Stimulated activated naive B cell treated with anti-CD40 and anti-IgM and Interleukin-4, amounts not matched to agents 10 μg/mL and 1 μg/mL and 100 μg/mL, for 72 hours (primary cell): ENCODE results near the gene RNU1-3.
"Not testable (repeated sequence)": the region's sequence is repeated elsewhere in the genome, so short reads cannot be mapped to it uniquely, and the experiment has no call there.

Source experiments
- ATAC-seq, 2 donors: fragments of 150-1000 bp; cut with Tn5 transposase; replicated peaks; 2 replicates each; pipeline ENCODE4 v1.10.0; 2021; ENCODE audit warnings: moderate library complexity in 1 of 2
- DNase-seq: peaks from one replicate; pipeline ENCODE4 v3.0.0; 2021
- H3K27ac Mint-ChIP-seq: one replicate; pipeline ENCODE4 v1.8.0; 2022; ENCODE audit warnings: mild to moderate bottlenecking, mixed read lengths
- H3K27me3 Mint-ChIP-seq, 2 donors: one replicate each; pipeline ENCODE4 v1.8.0; 2022; ENCODE audit warnings: mixed read lengths in 2 of 2
- H3K36me3 Mint-ChIP-seq, 2 donors: one replicate each; pipeline ENCODE4 v1.8.0; 2022; ENCODE audit warnings: mixed read lengths in 2 of 2, mild to moderate bottlenecking in 1 of 2
- H3K4me1 Mint-ChIP-seq, 2 donors: one replicate each; pipeline ENCODE4 v1.8.0; 2022; ENCODE audit warnings: mixed read lengths in 2 of 2, mild to moderate bottlenecking in 1 of 2
- H3K4me3 Mint-ChIP-seq, 2 donors: one replicate each; pipeline ENCODE4 v1.8.0; 2022; ENCODE audit warnings: mild to moderate bottlenecking in 2 of 2, mixed read lengths in 2 of 2, moderate library complexity in 1 of 2
- H3K9me3 Mint-ChIP-seq, 2 donors: one replicate each; pipeline ENCODE4 v1.8.0; 2022; ENCODE audit warnings: mixed read lengths in 2 of 2, mild to moderate bottlenecking in 1 of 2

Gene RNU1-3

DNA sequence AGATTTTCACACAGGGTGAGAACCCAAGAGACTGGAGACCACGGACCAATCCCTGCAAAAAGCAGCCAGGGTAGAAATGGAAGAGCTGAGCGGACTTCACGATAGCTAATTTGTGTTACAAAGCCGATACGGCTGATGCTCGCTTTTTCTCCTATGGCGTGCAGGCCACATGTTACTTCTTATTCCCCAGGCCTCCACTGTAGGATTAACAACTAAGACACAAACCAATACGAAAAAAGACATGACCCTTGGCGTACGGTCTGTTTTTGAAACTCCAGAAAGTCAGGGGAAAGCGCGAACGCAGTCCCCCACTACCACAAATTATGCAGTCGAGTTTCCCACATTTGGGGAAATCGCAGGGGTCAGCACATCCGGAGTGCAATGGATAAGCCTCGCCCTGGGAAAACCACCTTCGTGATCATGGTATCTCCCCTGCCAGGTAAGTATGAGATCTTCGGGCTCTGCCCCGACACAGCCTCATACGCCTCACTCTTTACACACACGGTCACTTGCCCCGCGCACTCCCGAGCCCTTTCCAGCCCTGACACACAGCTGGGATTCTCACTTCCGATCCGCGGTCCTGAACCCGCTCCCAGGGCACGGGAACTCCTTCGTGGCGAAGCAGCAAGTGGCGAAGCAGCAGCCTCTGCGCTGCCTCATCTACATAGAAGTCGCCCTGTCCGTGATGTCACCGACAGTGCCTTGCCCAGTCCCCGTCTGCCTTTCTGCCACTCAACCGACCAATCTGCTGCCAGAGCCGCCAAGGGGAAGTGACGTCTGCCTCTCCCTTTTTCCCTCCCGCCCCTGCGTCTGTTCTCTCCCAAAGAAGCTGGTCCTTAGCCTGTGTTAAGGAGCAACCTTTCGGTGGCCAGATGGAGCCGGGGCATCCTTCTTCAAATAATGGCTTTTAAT lies at the start of gene RNU1-3:
Gene RNU1-3, minus strand, starts transcription at position 447 of the 912 bp plus-strand sequence.
- H3K4me1 Mint-ChIP-seq, H3K9me3 Mint-ChIP-seq, DNase-seq, H3K27me3 Mint-ChIP-seq, H3K36me3 Mint-ChIP-seq, H3K4me3 Mint-ChIP-seq, H3K27ac Mint-ChIP-seq: not testable (repeated sequence)
- peak; percentile 98 for ATAC-seq

- H3K27ac Mint-ChIP-seq, H3K36me3 Mint-ChIP-seq, DNase-seq, ATAC-seq, H3K4me1 Mint-ChIP-seq, H3K9me3 Mint-ChIP-seq, H3K4me3 Mint-ChIP-seq: not testable (repeated sequence)
- H3K27me3 Mint-ChIP-seq, result peaks cover 13 to 14% of the 10 kb centered on the region in 2 donors
Measured at GRCh38 chr1:16713480-16713879, 46.7 kb upstream of the RNU1-3 start.

- H3K27ac Mint-ChIP-seq, ATAC-seq, H3K9me3 Mint-ChIP-seq, H3K4me1 Mint-ChIP-seq, DNase-seq, H3K4me3 Mint-ChIP-seq, H3K36me3 Mint-ChIP-seq: not testable (repeated sequence)
- peaks cover 11 to 13% of the 10 kb centered on the region in 2 donors for H3K27me3 Mint-ChIP-seq
Measured at GRCh38 chr1:16712984-16713383, 46.2 kb upstream of the RNU1-3 start.

DNA sequence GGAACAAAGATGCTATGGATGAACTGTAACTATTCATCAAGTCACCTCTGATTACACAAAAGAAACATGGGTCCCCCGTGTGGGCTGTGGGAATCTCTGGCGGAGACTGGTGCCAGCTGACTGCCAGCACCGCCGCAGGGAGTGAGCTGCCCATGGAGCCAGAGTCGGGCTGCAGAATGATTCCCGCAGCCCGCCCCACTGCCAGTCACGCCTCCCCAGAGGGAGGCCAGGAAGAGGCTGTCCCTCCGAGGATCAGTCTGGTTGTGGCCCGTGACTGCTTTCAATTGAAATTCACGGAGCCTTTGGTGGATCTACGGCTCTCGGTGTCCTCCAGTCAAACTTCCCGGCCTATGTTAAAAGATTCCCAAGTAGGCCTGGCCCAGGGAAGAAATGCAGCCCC lies 45.8 kb upstream of the RNU1-3 start:
- not testable (repeated sequence) for H3K4me1 Mint-ChIP-seq, H3K27me3 Mint-ChIP-seq, DNase-seq, H3K27ac Mint-ChIP-seq, H3K36me3 Mint-ChIP-seq, ATAC-seq, H3K4me3 Mint-ChIP-seq, H3K9me3 Mint-ChIP-seq

DNA sequence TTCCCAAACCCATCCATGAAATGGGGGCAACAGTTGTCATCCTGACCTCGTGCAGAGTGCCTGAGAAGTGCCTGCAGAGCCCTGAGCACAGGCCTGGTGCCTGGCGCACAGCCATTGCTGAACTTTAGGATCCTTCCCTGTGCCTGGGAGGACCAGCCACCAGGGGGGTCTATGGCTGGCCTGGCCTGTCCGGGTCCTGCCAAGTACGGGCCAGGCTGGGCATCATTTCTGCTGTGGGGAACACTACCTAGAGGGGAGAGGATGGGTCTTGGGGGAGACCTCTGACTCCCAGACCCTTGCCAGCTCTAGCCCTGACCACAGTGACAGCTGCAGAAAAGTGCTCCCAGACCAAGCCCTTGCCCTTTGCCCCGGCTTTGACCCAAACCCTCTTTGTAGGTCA lies 45.4 kb upstream of the RNU1-3 start:
- not testable (repeated sequence) for H3K4me3 Mint-ChIP-seq, DNase-seq, H3K36me3 Mint-ChIP-seq, H3K27me3 Mint-ChIP-seq, ATAC-seq, H3K9me3 Mint-ChIP-seq, H3K27ac Mint-ChIP-seq, H3K4me1 Mint-ChIP-seq

GRCh38 chr1:16710618-16711017 lies 43.9 kb upstream of the RNU1-3 start:
- H3K4me3 Mint-ChIP-seq, H3K36me3 Mint-ChIP-seq, H3K4me1 Mint-ChIP-seq, H3K27ac Mint-ChIP-seq, H3K27me3 Mint-ChIP-seq, H3K9me3 Mint-ChIP-seq, ATAC-seq, DNase-seq: not testable (repeated sequence)

DNA sequence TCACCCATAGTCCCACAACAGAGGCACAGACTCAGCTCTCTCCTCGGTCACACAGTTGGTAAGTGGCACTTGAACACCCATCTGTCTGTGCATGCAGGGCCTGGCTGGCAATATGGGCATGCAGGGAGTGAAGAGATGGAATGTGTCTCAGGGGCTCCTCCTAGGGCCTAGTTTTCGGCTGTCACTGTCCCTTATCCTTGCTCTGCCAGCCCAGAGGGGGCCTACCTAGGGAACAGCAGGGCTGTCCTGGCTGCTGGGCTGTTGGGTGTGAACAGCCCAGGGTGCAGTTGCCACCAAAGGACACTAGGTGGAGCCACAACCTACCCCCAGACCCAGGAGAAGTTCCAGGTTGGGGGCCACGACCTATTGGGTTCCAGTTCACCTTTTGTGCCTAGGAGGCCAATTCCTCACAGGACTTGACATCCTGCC lies 42.9 kb upstream of the RNU1-3 start:
- DNase-seq, result peak; percentile 66
- not testable (repeated sequence) for H3K27ac Mint-ChIP-seq, H3K27me3 Mint-ChIP-seq, H3K4me1 Mint-ChIP-seq, H3K4me3 Mint-ChIP-seq, H3K9me3 Mint-ChIP-seq, H3K36me3 Mint-ChIP-seq
- ATAC-seq, result peak; percentile 86 to 87

DNA sequence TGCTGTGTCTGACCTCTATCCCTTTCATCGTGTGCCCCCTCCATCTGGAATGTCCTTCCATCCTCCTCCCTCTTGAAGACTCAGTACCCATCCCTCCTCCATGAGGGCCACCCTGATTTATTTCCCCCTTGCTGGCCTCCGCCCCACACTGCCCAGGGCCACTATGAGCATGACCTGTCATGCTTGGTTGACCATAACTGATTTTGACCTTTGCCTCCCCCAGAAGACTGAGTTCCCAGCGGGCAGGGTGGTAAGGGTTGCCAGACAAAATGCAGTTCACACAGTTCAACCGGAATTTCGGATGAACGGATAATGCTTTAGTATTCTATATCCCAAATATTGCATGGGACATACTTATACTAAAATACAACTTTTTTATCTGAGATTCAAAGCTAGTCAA lies 42.0 kb upstream of the RNU1-3 start:
- not testable (repeated sequence) for H3K4me1 Mint-ChIP-seq, DNase-seq, H3K27me3 Mint-ChIP-seq, H3K9me3 Mint-ChIP-seq, H3K4me3 Mint-ChIP-seq, H3K36me3 Mint-ChIP-seq, ATAC-seq, H3K27ac Mint-ChIP-seq

- H3K4me3 Mint-ChIP-seq, H3K4me1 Mint-ChIP-seq, H3K36me3 Mint-ChIP-seq, H3K27me3 Mint-ChIP-seq, DNase-seq, H3K9me3 Mint-ChIP-seq, H3K27ac Mint-ChIP-seq: not testable (repeated sequence)
- ATAC-seq, result peak; percentile 19 to 31
Measured at GRCh38 chr1:16707130-16708093, 40.7 kb upstream of the RNU1-3 start.

DNA sequence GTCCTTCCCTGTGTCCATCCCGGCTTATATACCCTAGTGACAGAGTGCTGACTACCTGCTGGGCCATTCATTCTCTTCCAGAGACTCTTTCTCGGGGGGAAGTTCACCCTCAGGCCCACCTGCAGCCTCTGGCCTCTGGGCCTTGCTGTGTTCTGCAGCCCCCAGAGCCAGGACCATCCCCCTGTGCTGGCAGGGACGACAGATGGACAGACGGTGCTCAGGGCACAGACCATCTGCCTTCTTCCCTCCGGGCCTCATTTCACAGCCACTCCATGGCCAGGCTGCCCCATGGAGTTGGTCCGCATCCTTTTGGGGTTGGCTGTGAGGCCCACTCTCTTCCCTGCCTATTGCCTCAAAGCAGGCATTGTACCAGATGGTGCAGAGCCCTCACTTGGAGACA lies 39.6 kb upstream of the RNU1-3 start:
- not testable (repeated sequence) for H3K36me3 Mint-ChIP-seq, H3K4me1 Mint-ChIP-seq, ATAC-seq, H3K27me3 Mint-ChIP-seq, DNase-seq, H3K9me3 Mint-ChIP-seq, H3K4me3 Mint-ChIP-seq
- H3K27ac Mint-ChIP-seq, result peak overlapping the region; percentile 25

GRCh38 chr1:16704502-16705100 lies 37.9 kb upstream of the RNU1-3 start:
- H3K36me3 Mint-ChIP-seq, DNase-seq, H3K4me3 Mint-ChIP-seq, H3K27ac Mint-ChIP-seq, H3K27me3 Mint-ChIP-seq, ATAC-seq, H3K9me3 Mint-ChIP-seq, H3K4me1 Mint-ChIP-seq: not testable (repeated sequence)

- not testable (repeated sequence) for H3K27me3 Mint-ChIP-seq, ATAC-seq, H3K27ac Mint-ChIP-seq, H3K4me3 Mint-ChIP-seq, H3K9me3 Mint-ChIP-seq, H3K4me1 Mint-ChIP-seq, H3K36me3 Mint-ChIP-seq, DNase-seq
Measured at GRCh38 chr1:16704076-16704475, 37.3 kb upstream of the RNU1-3 start.

GRCh38 chr1:16703602-16704001 lies 36.9 kb upstream of the RNU1-3 start:
- not testable (repeated sequence) for H3K27ac Mint-ChIP-seq, H3K27me3 Mint-ChIP-seq, ATAC-seq, DNase-seq, H3K4me1 Mint-ChIP-seq, H3K36me3 Mint-ChIP-seq, H3K4me3 Mint-ChIP-seq, H3K9me3 Mint-ChIP-seq

- H3K4me1 Mint-ChIP-seq, H3K27me3 Mint-ChIP-seq, H3K4me3 Mint-ChIP-seq, H3K27ac Mint-ChIP-seq, H3K36me3 Mint-ChIP-seq, H3K9me3 Mint-ChIP-seq, DNase-seq: not testable (repeated sequence)
- peak; percentile 65 to 68 for ATAC-seq
Measured at GRCh38 chr1:16703141-16703540, 36.4 kb upstream of the RNU1-3 start.
